Hematopoietic multipotent progenitor cell treated with erythropoietin and hydrocortisone succinate and interleukin-3 and kit ligand, for 6 days (in vitro differentiated cells): ENCODE results near the gene OTOS.

Source experiments
- DNase-seq: peaks from one replicate; pipeline ENCODE4 v3.0.0-alpha.2; 2015

Gene OTOS

GRCh38 chr2:240111253-240111652, 29.2 kb downstream of the OTOS start:
- no peak for DNase-seq

GRCh38 chr2:240109386-240109785, 31.1 kb downstream of the OTOS start:
- DNase-seq = no peak

- DNase-seq = no peak
Measured at GRCh38 chr2:240107477-240107796, 33.0 kb downstream of the OTOS start.

- no peak for DNase-seq
Measured at GRCh38 chr2:240106765-240107476, 33.5 kb downstream of the OTOS start.

- DNase-seq = no peak
Measured at GRCh38 chr2:240105982-240106381, 34.5 kb downstream of the OTOS start.

GRCh38 chr2:240103136-240103535, 37.3 kb downstream of the OTOS start:
- DNase-seq = no peak

GRCh38 chr2:240098349-240098748, 42.1 kb downstream of the OTOS start:
- no peak for DNase-seq

- DNase-seq = no peak
Measured at GRCh38 chr2:240095556-240096523, 44.6 kb downstream of the OTOS start.

- peak; percentile 5 for DNase-seq
Measured at GRCh38 chr2:240089306-240089705, 51.2 kb downstream of the OTOS start.
